CD4-positive, alpha-beta T cell (primary cell): ENCODE data around the gene NUP214. TPM values are rescaled to one million over a fixed set of nuclear protein-coding genes. Genes with fewer than 3 reads are reported as not detected.

Experiments used
- ATAC-seq: fragments of 200-7000 bp; cut with Tn5 transposase; one replicate; pipeline ENCODE4 v1.10.0; 2022; ENCODE audit warnings: mild to moderate bottlenecking; ENCODE audit not compliant: poor library complexity
- CTCF ChIA-PET: fragments of 350-600 bp; sonication (Branson Sonifier 250); formaldehyde crosslinking; loops from one replicate; lab custom pipeline; 2021; ENCODE audit warnings: antibody characterized with exemption, inconsistent platforms; lab: Charles Lee
- POLR2A ChIA-PET: fragments of 350-600 bp; sonication (Branson Sonifier 250); formaldehyde crosslinking; loops from one replicate; lab custom pipeline; 2021; ENCODE audit warnings: antibody characterized with exemption, inconsistent platforms; lab: Charles Lee
- DNase-seq, 14 experiments: peaks; one replicate each; pipeline ENCODE4 v3.0.0-alpha.2; 2013 to 2020; ENCODE audit warnings: mixed read lengths in 2 of 14
- H3K27ac ChIP-seq, 2 donors: one replicate each; pipeline versions ENCODE4 v1.5.1 to v1.7.0; 2013; ENCODE audit warnings: low read length in 2 of 2, low read depth in 1 of 2, mild to moderate bottlenecking in 1 of 2
- H3K27me3 ChIP-seq, 2 experiments: 1 replicate in 1 of 2; 2 replicates in 1 of 2; pipeline versions ENCODE4 v1.6.1 to v1.7.0; 2013; ENCODE audit warnings: low read length in 2 of 2, control low read depth in 1 of 2, mild to moderate bottlenecking in 1 of 2, moderate library complexity in 1 of 2; ENCODE audit not compliant: insufficient read depth in 2 of 2, control insufficient read depth in 1 of 2
- H3K36me3 ChIP-seq: one replicate; pipeline ENCODE4 v1.6.1; 2013; ENCODE audit warnings: low read length, control low read depth; ENCODE audit not compliant: insufficient read depth
- H3K4me1 ChIP-seq: one replicate; pipeline ENCODE4 v1.6.1; 2013; ENCODE audit warnings: low read length, control low read depth; ENCODE audit not compliant: insufficient read depth
- H3K4me3 ChIP-seq: one replicate; pipeline ENCODE4 v1.5.1; 2013; ENCODE audit warnings: mild to moderate bottlenecking, low read length, moderate library complexity
- H3K9me3 ChIP-seq, 2 experiments: 1 replicate in 1 of 2; 2 replicates in 1 of 2; pipeline versions ENCODE4 v1.6.1 to v1.7.0; 2013; ENCODE audit warnings: low read length in 2 of 2, mild to moderate bottlenecking in 2 of 2, control low read depth in 1 of 2, moderate library complexity in 1 of 2; ENCODE audit not compliant: control insufficient read depth in 1 of 2, insufficient read depth in 1 of 2
- H3K27ac Mint-ChIP-seq: one replicate; pipeline ENCODE4 v1.8.0; 2020; ENCODE audit warnings: mixed read lengths
- H3K27me3 Mint-ChIP-seq: one replicate; pipeline ENCODE4 v1.8.0; 2021; ENCODE audit warnings: mixed read lengths
- H3K36me3 Mint-ChIP-seq: one replicate; pipeline ENCODE4 v1.8.0; 2021; ENCODE audit warnings: low read depth, mixed read lengths
- H3K4me1 Mint-ChIP-seq: one replicate; pipeline ENCODE4 v1.8.0; 2021; ENCODE audit warnings: low read depth, mixed read lengths
- H3K4me3 Mint-ChIP-seq: one replicate; pipeline ENCODE4 v1.8.0; 2020; ENCODE audit warnings: mild to moderate bottlenecking, mixed read lengths
- H3K9me3 Mint-ChIP-seq: one replicate; pipeline ENCODE4 v1.8.0; 2020; ENCODE audit warnings: mixed read lengths
- intact Hi-C, 2 experiments: fragments of 100-400 bp; cut with DNase I in 1 of 2; cut with micrococcal nuclease in 1 of 2; formaldehyde crosslinking; loops; one replicate each; pipeline versions ENCODE4 v1.15.1 to v1.9.0; 2023 to 2025; cut with DNase I, micrococcal nuclease
- total RNA-seq, 174 experiments: library from RNA in 2 of 174; stranded (reverse) in 2 of 174; gene quantifications; one replicate each; pipeline ENCODE4 v1.2.3 and lab custom pipeline; 2021 to 2026
- TF ChIP-seq, protein P1 (sequence below): fragments of 200-600 bp; IDR thresholded peaks from one replicate; pipeline ENCODE4 v1.8.0; 2022; ENCODE audit warnings: antibody characterized with exemption, mild to moderate bottlenecking

NUP214 gene
- total RNA-seq, 2 experiments from 2014 or later: 105 to 107 TPM

DNA sequence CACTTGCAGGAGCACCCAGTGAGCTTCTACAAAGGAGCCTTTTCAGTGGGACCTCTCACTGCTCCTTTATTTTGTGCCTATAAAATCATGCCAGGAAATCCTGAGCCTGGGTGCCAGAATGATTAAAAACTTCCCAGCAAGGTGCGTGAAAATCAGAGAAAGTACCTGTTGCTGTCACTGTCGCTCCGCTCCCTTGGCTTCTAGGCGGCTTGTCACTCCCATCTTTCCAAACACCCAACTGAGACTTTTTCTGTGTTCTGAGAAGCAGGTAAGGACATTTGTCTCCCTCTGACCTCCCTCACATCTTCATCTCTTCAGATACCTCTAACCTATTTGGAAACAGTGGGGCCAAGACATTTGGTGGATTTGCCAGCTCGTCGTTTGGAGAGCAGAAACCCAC lies 97.1 kb downstream of the NUP214 start:
- H3K27me3 Mint-ChIP-seq: no peaks in the 10 kb centered on the region
- ChIA-PET CTCF (no interaction called here), POLR2A (no interaction called here)
- H3K36me3 Mint-ChIP-seq: peaks cover 84% of the 10 kb centered on the region
- Histone ChIP-seq H3K36me3 (peaks cover 21% of the 10 kb centered on the region), H3K27me3 (no peaks in the 10 kb centered on the region), H3K27ac (no peak overlapping the region), H3K4me3 (no peak overlapping the region), H3K9me3 (no peaks in the 10 kb centered on the region), H3K4me1 (no peaks in the 10 kb centered on the region)
- H3K27ac Mint-ChIP-seq: no peak overlapping the region
- TF ChIP-seq, protein P1, sequence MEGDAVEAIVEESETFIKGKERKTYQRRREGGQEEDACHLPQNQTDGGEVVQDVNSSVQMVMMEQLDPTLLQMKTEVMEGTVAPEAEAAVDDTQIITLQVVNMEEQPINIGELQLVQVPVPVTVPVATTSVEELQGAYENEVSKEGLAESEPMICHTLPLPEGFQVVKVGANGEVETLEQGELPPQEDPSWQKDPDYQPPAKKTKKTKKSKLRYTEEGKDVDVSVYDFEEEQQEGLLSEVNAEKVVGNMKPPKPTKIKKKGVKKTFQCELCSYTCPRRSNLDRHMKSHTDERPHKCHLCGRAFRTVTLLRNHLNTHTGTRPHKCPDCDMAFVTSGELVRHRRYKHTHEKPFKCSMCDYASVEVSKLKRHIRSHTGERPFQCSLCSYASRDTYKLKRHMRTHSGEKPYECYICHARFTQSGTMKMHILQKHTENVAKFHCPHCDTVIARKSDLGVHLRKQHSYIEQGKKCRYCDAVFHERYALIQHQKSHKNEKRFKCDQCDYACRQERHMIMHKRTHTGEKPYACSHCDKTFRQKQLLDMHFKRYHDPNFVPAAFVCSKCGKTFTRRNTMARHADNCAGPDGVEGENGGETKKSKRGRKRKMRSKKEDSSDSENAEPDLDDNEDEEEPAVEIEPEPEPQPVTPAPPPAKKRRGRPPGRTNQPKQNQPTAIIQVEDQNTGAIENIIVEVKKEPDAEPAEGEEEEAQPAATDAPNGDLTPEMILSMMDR: no peak
- intact Hi-C loops: no loop called here
- H3K4me3 Mint-ChIP-seq: no peak overlapping the region
- no peaks in the 10 kb centered on the region for H3K9me3 Mint-ChIP-seq
- no peaks in the 10 kb centered on the region for H3K4me1 Mint-ChIP-seq
- ATAC-seq (no peak), DNase-seq (no peak)

DNA sequence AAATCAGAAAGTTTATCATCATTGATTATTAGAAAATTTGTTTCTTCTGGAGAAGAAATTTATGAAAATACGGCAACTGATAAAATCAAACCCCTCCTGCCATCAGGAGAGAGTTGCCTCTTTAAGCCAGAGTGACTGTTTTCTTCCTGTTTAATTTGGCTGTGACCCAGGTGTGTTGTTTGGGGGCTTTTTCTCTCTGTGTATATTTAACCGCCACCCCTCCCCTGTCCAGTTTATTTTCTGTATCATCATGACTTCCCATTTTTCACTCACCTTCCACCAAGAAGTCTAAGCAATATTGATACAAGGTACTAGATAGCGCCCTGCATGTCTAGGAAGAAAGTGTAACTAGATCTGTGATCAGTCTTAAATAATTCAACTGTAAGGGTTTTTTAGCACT lies 100.8 kb downstream of the NUP214 start:
- H3K9me3 Mint-ChIP-seq: no peaks in the 10 kb centered on the region
- POLR2A ChIA-PET: no interaction called here
- H3K4me1 ChIP-seq: no peaks in the 10 kb centered on the region
- H3K27ac ChIP-seq: no peak overlapping the region
- H3K4me3 Mint-ChIP-seq: no peak overlapping the region
- H3K4me3 ChIP-seq: no peak overlapping the region
- peaks cover 28% of the 10 kb centered on the region for H3K36me3 ChIP-seq
- CTCF ChIA-PET: no interaction called here
- H3K9me3 ChIP-seq: no peaks in the 10 kb centered on the region
- no peak for DNase-seq
- no peaks in the 10 kb centered on the region for H3K4me1 Mint-ChIP-seq
- no peaks in the 10 kb centered on the region for H3K27me3 Mint-ChIP-seq
- no peaks in the 10 kb centered on the region for H3K27me3 ChIP-seq
- no peak overlapping the region for H3K27ac Mint-ChIP-seq
- intact Hi-C loops: no loop called here
- H3K36me3 Mint-ChIP-seq: peaks cover 82% of the 10 kb centered on the region
- TF ChIP-seq, protein P1: no peak
- no peak for ATAC-seq

DNA sequence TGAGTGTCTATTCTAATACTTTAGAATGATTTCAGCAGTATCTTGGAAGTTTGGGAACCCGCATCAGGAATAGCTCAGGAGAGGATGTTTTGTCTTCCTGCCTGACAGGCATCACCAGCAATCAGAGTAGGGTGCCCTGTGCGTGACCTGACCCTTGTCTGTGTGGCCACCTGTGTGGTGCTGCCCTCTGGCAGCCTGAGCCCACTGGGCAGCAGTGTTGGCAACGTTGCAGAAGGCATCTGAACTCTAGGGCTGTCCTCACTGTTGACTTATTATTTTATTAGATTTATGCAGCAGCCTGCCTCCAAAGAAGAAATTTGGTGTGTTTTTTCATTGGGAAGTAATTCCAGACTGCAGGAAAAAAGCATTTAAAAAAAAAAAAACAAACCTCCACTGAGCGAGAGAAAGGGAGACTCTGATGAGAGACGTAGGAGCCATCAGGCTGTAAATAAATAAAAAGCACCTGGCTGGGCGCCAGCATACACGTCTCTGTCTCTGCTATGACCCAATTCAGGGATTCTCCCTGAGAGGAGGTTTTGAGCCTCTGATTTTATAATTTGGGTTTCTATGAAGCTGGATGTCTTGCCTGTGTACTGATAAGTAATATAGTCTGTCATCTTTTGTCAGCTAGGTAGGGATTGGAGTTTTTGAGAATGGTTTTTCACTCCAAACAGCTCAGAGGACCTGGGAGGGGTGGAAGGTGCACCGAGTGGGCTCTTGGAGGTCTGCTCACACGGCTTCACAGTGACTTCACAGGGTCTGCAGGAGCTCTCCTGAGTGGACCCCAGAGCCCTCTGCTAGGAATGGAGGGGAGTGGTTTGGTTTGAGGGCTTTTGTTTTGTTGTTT lies 101.9 kb downstream of the NUP214 start:
- ChIA-PET POLR2A (no interaction called here), CTCF (no interaction called here)
- Histone ChIP-seq H3K36me3 (peaks cover 38% of the 10 kb centered on the region), H3K27ac (no peak overlapping the region), H3K27me3 (no peaks in the 10 kb centered on the region), H3K9me3 (no peaks in the 10 kb centered on the region), H3K4me3 (no peak overlapping the region), H3K4me1 (no peaks in the 10 kb centered on the region)
- no peaks in the 10 kb centered on the region for H3K9me3 Mint-ChIP-seq
- H3K27me3 Mint-ChIP-seq: no peaks in the 10 kb centered on the region
- ATAC-seq (no peak), DNase-seq (peak in 2 of 14 experiments; percentile 45 to 47)
- no peak overlapping the region for H3K27ac Mint-ChIP-seq
- intact Hi-C loops: no loop called here
- TF ChIP-seq, protein P1: no peak
- no peak overlapping the region for H3K4me3 Mint-ChIP-seq
- no peaks in the 10 kb centered on the region for H3K4me1 Mint-ChIP-seq
- H3K36me3 Mint-ChIP-seq: peaks cover 83% of the 10 kb centered on the region
